ENCODE data around the gene NABP1.

NABP1 gene

GRCh38 chr2:191675807-191676721, 1.9 kb upstream of the NABP1 start:
- no peak overlapping the region for H3K27ac ChIP-seq
- TF ChIP-seq, protein P1, sequence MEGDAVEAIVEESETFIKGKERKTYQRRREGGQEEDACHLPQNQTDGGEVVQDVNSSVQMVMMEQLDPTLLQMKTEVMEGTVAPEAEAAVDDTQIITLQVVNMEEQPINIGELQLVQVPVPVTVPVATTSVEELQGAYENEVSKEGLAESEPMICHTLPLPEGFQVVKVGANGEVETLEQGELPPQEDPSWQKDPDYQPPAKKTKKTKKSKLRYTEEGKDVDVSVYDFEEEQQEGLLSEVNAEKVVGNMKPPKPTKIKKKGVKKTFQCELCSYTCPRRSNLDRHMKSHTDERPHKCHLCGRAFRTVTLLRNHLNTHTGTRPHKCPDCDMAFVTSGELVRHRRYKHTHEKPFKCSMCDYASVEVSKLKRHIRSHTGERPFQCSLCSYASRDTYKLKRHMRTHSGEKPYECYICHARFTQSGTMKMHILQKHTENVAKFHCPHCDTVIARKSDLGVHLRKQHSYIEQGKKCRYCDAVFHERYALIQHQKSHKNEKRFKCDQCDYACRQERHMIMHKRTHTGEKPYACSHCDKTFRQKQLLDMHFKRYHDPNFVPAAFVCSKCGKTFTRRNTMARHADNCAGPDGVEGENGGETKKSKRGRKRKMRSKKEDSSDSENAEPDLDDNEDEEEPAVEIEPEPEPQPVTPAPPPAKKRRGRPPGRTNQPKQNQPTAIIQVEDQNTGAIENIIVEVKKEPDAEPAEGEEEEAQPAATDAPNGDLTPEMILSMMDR (conservative IDR thresholded peaks at IDR 0.05) = no peak
- TF ChIP-seq ZFX (IDR thresholded peaks at IDR 0.05) = no peak

GRCh38 chr2:191676790-191677645, 918 bp upstream of the NABP1 start:
- TF ChIP-seq, protein P1 (conservative IDR thresholded peaks at IDR 0.05) = no peak
- no peak for TF ChIP-seq ZFX (IDR thresholded peaks at IDR 0.05)
- H3K27ac ChIP-seq = peak overlapping the region; percentile 80

GRCh38 chr2:191678437-191679100, 633 bp downstream of the NABP1 start:
- H3K27ac ChIP-seq = peak overlapping the region; percentile 80
- TF ChIP-seq, protein P1 (conservative IDR thresholded peaks at IDR 0.05) = no peak
- TF ChIP-seq ZFX (IDR thresholded peaks at IDR 0.05) = no peak

DNA sequence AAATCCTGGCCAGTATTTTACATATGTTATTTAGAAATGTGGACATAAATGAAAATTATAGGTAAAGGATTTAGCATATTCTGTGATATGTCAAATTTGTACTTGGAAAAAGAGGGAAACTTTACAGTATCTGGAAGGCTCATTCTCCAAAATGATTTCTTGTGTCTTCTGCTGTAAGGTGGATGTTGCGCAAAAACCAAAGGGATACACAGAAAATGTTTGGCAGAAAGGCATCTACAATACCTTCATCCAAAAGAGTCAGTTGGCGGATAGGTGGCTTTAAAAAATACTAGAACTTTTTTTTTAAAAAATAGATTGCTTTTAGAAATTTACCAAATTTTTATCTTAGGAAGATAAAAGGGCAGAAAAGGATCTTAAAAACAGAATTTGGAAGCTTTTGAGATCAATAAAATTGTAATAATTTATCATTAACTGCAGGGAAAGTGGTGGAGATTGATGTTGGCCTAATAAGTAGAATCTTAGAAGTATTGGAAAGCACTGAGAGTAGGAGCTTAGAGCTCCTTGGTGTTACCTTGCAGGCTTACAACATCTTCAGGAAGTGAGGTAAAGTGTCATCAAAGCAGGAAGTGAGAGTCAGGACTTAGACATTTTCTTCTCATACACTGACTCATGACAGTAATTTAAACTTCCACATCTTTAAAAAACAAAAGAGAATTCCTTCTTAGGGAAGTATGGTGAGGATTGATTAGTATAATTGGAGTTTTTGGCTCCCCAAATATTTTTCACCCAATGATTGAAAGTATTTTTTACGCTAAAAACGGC, 2.1 kb downstream of the NABP1 start:
- H3K27ac ChIP-seq = no peak overlapping the region
- TF ChIP-seq, protein P1 (conservative IDR thresholded peaks at IDR 0.05) = no peak
- TF ChIP-seq ZFX (IDR thresholded peaks at IDR 0.05) = no peak

GRCh38 chr2:191680639-191681038, 2.7 kb downstream of the NABP1 start:
- TF ChIP-seq ZFX (IDR thresholded peaks at IDR 0.05) = no peak
- TF ChIP-seq, protein P1 (conservative IDR thresholded peaks at IDR 0.05) = no peak
- H3K27ac ChIP-seq = no peak overlapping the region

DNA sequence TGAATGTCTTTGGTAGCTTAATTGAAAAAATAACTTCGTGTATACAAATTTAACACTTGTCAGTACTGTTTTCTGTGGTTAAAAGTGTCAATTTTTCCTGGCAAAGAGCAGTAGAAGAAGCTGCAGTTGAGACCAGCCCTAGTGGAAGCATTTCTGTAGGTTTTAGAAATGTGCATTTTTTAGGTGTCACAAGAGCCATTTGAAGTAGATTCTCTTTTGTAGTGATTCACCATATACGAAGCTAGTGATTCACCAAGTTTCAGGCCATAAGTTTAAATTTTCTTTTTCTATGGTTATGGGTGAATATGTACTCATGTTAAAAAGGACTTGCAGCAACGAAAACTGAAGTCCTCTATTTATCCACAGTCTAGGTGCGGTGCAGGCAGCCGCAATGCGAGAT, 4.2 kb downstream of the NABP1 start:
- TF ChIP-seq, protein P1 (conservative IDR thresholded peaks at IDR 0.05) = no peak
- no peak for TF ChIP-seq ZFX (IDR thresholded peaks at IDR 0.05)
- H3K27ac ChIP-seq = no peak overlapping the region

All from C4-2B (cell line).